HepG2 (cell line): ENCODE data around the gene ACBD6. TPM values are rescaled to one million over a fixed set of nuclear protein-coding genes. Genes with fewer than 3 reads are reported as not detected.

Experiments
- ATF7-NPFF ChIP-seq: sonication (generic); formaldehyde crosslinking; IDR thresholded peaks from 2 replicates; pipeline ENCODE4 v1.8.1; 2023; ENCODE audit warnings: mild to moderate bottlenecking, low read depth, missing genetic modification reagents, moderate library complexity
- EEA1 ChIP-seq: sonication (generic); formaldehyde crosslinking; IDR thresholded peaks from 2 replicates; pipeline ENCODE4 v1.5.1; 2020; ENCODE audit warnings: mild to moderate bottlenecking, missing genetic modification reagents, borderline replicate concordance
- FIP1L1 ChIP-seq: fragments of 200-400 bp; formaldehyde crosslinking; IDR thresholded peaks from 2 replicates; pipeline ENCODE4 v1.6.1; 2018; ENCODE audit warnings: low read depth, mild to moderate bottlenecking, low read length, moderate library complexity, borderline replicate concordance; ENCODE audit not compliant: insufficient read depth
- HNF4G ChIP-seq, 2 experiments: sonication (generic) in 1 of 2; formaldehyde crosslinking in 1 of 2; IDR thresholded peaks; 2 replicates each; pipeline versions ENCODE4 v1.4.0 to v1.6.1; 2011 to 2020; ENCODE audit warnings: borderline replicate concordance in 2 of 2, low read depth in 2 of 2, mild to moderate bottlenecking in 2 of 2, low read length in 1 of 2, missing genetic modification reagents in 1 of 2, moderate library complexity in 1 of 2
- SIN3B ChIP-seq: fragments of 150-350 bp; IDR thresholded peaks from 2 replicates; pipeline ENCODE4 v1.6.1; 2014; ENCODE audit warnings: low read length
- ZBTB7B ChIP-seq: sonication (generic); formaldehyde crosslinking; IDR thresholded peaks from 2 replicates; pipeline ENCODE4 v1.4.0; 2020; ENCODE audit warnings: missing genetic modification reagents
- ZNF839 ChIP-seq: sonication (generic); formaldehyde crosslinking; IDR thresholded peaks from 2 replicates; pipeline ENCODE4 v1.4.0; 2020; ENCODE audit warnings: missing genetic modification reagents, mild to moderate bottlenecking, borderline replicate concordance
- polyA plus RNA-seq, 8 experiments: library from polyadenylated mRNA; depleted of rRNA in 3 of 8; stranded (reverse) in 7 of 8; unstranded in 1 of 8; fragments of >200 nt; fragmentation: Illumina TruSeq in 4 of 8; extraction: Trizol in 4 of 8; gene quantifications; 2 replicates each; pipeline versions ENCODE4 v1.2.1 to v1.2.3, GENCODE V29; 2011 to 2016; ENCODE audit warnings: low read depth in 4 of 8, missing spikeins in 1 of 8, mixed read lengths in 1 of 8; ENCODE audit not compliant: insufficient read depth in 1 of 8
- total RNA-seq, 5 experiments: library from RNA; depleted of rRNA; stranded (reverse); fragments of >200 nt; fragmentation: Illumina TruSeq; extraction: Trizol; gene quantifications; 2 replicates each; pipeline ENCODE4 v1.2.3, GENCODE V29; 2016; ENCODE audit warnings: low read depth in 1 of 5
- TF ChIP-seq, protein P1 (sequence below): sonication (generic); formaldehyde crosslinking; IDR thresholded peaks from 2 replicates; pipeline ENCODE4 v1.5.1; 2020; ENCODE audit warnings: missing genetic modification reagents, mild to moderate bottlenecking, borderline replicate concordance
- TF ChIP-seq, protein P2 (sequence below): sonication (generic); formaldehyde crosslinking; IDR thresholded peaks from 2 replicates; pipeline ENCODE4 v1.4.0; 2020; ENCODE audit warnings: missing genetic modification reagents, borderline replicate concordance
- TF ChIP-seq, protein P3 (sequence below): sonication (generic); formaldehyde crosslinking; IDR thresholded peaks from 2 replicates; pipeline ENCODE4 v1.5.0; 2020; ENCODE audit warnings: mild to moderate bottlenecking, missing genetic modification reagents
- TF ChIP-seq, protein P4 (sequence below): sonication (generic); formaldehyde crosslinking; IDR thresholded peaks from 2 replicates; pipeline ENCODE4 v1.4.0; 2020; ENCODE audit warnings: mild to moderate bottlenecking, missing genetic modification reagents
- TF ChIP-seq, protein P5 (sequence below): sonication (generic); formaldehyde crosslinking; IDR thresholded peaks from 2 replicates; pipeline ENCODE4 v1.8.0; 2022; ENCODE audit warnings: missing genetic modification reagents, mild to moderate bottlenecking, moderate library complexity, borderline replicate concordance

ACBD6 gene
- total and polyA plus RNA-seq, 2 of the 13 experiments (the other 11 are each of a cell fraction or from before 2014, with no cell fraction given), result 33.5 to 47.2 TPM

DNA sequence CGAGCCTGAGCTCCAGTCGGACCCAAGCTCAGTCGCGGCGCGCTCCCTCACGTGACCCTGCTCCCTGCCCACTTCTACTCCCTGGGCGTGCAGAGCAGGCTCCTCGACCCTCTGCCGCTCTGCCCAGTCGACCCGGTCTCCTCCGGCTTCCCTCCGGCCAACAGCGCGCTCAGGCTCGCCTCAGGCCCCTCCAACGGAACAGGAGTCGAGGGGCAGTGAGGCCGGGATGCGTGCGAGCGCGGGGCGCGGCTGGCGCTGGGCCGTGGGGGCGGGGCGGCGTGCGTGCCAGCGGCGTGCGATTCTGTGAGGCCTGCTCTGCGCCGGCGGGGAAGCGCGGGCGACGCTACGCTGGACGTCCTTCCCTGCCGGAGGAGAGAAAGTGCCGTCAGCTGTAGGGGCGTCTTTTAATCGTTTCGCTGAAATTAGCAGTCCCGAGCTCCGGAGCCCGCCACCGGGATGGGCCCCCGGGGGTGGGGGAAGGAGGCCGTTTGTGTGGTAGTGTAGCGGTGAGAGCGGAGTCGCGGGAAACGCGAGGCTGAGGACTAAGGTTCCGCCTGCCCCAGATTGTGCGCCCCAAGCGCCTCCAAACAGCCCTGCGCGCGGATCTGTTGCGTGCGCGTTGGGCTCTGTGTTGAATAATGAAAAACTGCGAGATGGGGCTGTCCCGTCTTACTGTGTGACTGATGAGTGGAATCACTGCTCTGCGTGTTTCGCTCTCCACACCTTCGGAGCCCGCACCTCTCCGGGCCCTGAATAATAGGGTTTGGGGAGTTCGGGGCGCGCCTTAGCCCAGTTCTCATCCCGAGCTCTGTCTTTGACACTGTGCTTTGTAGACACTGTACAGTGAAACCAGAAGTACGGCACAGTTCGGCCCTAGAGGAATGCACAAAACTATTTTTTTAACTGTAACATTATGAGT is at the start of gene ACBD6 (continued):
- TF ChIP-seq, protein P1, sequence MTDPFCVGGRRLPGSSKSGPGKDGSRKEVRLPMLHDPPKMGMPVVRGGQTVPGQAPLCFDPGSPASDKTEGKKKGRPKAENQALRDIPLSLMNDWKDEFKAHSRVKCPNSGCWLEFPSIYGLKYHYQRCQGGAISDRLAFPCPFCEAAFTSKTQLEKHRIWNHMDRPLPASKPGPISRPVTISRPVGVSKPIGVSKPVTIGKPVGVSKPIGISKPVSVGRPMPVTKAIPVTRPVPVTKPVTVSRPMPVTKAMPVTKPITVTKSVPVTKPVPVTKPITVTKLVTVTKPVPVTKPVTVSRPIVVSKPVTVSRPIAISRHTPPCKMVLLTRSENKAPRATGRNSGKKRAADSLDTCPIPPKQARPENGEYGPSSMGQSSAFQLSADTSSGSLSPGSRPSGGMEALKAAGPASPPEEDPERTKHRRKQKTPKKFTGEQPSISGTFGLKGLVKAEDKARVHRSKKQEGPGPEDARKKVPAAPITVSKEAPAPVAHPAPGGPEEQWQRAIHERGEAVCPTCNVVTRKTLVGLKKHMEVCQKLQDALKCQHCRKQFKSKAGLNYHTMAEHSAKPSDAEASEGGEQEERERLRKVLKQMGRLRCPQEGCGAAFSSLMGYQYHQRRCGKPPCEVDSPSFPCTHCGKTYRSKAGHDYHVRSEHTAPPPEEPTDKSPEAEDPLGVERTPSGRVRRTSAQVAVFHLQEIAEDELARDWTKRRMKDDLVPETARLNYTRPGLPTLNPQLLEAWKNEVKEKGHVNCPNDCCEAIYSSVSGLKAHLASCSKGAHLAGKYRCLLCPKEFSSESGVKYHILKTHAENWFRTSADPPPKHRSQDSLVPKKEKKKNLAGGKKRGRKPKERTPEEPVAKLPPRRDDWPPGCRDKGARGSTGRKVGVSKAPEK (CRISPR knock-in tag), result 0 out of 2 replicates have a peak, but pooled peaks have one; percentile 52
- TF ChIP-seq, protein P2, sequence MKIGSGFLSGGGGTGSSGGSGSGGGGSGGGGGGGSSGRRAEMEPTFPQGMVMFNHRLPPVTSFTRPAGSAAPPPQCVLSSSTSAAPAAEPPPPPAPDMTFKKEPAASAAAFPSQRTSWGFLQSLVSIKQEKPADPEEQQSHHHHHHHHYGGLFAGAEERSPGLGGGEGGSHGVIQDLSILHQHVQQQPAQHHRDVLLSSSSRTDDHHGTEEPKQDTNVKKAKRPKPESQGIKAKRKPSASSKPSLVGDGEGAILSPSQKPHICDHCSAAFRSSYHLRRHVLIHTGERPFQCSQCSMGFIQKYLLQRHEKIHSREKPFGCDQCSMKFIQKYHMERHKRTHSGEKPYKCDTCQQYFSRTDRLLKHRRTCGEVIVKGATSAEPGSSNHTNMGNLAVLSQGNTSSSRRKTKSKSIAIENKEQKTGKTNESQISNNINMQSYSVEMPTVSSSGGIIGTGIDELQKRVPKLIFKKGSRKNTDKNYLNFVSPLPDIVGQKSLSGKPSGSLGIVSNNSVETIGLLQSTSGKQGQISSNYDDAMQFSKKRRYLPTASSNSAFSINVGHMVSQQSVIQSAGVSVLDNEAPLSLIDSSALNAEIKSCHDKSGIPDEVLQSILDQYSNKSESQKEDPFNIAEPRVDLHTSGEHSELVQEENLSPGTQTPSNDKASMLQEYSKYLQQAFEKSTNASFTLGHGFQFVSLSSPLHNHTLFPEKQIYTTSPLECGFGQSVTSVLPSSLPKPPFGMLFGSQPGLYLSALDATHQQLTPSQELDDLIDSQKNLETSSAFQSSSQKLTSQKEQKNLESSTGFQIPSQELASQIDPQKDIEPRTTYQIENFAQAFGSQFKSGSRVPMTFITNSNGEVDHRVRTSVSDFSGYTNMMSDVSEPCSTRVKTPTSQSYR (CRISPR knock-in tag), result peak; percentile 95
- no peak; the same call in 1 of the 2 replicates for TF ChIP-seq SIN3B
- TF ChIP-seq, protein P3, sequence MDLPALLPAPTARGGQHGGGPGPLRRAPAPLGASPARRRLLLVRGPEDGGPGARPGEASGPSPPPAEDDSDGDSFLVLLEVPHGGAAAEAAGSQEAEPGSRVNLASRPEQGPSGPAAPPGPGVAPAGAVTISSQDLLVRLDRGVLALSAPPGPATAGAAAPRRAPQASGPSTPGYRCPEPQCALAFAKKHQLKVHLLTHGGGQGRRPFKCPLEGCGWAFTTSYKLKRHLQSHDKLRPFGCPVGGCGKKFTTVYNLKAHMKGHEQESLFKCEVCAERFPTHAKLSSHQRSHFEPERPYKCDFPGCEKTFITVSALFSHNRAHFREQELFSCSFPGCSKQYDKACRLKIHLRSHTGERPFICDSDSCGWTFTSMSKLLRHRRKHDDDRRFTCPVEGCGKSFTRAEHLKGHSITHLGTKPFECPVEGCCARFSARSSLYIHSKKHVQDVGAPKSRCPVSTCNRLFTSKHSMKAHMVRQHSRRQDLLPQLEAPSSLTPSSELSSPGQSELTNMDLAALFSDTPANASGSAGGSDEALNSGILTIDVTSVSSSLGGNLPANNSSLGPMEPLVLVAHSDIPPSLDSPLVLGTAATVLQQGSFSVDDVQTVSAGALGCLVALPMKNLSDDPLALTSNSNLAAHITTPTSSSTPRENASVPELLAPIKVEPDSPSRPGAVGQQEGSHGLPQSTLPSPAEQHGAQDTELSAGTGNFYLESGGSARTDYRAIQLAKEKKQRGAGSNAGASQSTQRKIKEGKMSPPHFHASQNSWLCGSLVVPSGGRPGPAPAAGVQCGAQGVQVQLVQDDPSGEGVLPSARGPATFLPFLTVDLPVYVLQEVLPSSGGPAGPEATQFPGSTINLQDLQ (CRISPR knock-in tag), result peak; percentile 96
- no peak for TF ChIP-seq ZNF839
- TF ChIP-seq, protein P4, sequence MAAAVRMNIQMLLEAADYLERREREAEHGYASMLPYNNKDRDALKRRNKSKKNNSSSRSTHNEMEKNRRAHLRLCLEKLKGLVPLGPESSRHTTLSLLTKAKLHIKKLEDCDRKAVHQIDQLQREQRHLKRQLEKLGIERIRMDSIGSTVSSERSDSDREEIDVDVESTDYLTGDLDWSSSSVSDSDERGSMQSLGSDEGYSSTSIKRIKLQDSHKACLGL (CRISPR knock-in tag), result peak; percentile 89
- TF ChIP-seq FIP1L1, result no peak; the same call in 1 of the 2 replicates
- TF ChIP-seq EEA1 (CRISPR knock-in tag), result no peak; the same call in 1 of the 2 replicates
- no peak for TF ChIP-seq HNF4G (IDR thresholded peaks at IDR 0.05; ENCODE audit: borderline replicate concordance, low read depth, low read length)
- TF ChIP-seq HNF4G (CRISPR knock-in tag; IDR thresholded peaks at IDR 0.05; ENCODE audit: borderline replicate concordance, low read depth), result no peak; the same call in 1 of the 2 replicates
- peak; percentile 95 for TF ChIP-seq ATF7-NPFF (CRISPR knock-in tag)
- TF ChIP-seq, protein P5, sequence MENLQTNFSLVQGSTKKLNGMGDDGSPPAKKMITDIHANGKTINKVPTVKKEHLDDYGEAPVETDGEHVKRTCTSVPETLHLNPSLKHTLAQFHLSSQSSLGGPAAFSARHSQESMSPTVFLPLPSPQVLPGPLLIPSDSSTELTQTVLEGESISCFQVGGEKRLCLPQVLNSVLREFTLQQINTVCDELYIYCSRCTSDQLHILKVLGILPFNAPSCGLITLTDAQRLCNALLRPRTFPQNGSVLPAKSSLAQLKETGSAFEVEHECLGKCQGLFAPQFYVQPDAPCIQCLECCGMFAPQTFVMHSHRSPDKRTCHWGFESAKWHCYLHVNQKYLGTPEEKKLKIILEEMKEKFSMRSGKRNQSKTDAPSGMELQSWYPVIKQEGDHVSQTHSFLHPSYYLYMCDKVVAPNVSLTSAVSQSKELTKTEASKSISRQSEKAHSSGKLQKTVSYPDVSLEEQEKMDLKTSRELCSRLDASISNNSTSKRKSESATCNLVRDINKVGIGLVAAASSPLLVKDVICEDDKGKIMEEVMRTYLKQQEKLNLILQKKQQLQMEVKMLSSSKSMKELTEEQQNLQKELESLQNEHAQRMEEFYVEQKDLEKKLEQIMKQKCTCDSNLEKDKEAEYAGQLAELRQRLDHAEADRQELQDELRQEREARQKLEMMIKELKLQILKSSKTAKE (CRISPR knock-in tag), result peak; percentile 47; the same call in 1 of the 2 replicates
- TF ChIP-seq ZBTB7B (CRISPR knock-in tag), result peak; percentile 70
